IPS-NIHi7 (cell line): ENCODE measurements around the gene DLGAP1.

Source experiments
- DNase-seq: peaks from one replicate; pipeline ENCODE4 v3.0.0; 2012; ENCODE audit warnings: mixed read lengths; ENCODE audit errors: extremely low spot score

The DLGAP1 gene

DNA sequence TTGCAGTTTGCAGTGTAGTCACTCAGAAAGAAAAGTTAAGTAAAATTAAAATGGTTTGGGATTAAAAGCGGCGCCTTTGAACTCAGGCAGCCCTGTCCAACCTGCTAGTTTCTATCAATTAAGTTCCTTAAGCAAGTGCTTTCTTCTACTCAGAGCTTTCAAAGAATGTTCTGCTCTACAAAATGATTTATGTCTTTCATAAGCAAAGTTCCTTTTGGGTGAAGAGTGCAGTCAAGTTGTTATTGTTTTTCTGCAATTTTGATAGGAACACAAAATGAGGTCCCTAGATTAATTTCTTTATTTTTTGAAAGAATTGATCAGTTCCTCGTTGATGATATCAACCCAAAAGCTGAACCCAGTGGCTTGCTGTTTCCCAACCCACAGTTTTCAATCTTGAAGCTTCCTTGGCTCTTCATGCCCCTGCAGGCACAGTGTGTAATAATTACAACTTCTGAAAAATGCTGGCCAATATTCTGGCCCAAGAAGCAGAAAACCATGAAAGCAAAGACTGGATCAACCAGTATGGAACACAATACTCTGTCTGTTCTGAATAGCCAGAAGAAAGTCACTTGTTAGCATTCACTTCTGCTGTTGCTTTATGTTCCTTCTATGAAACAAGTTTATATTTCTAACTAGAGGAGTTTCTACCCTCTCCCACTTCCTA is 916.0 kb downstream of the DLGAP1 start:
- DNase-seq: no peak

- DNase-seq: no peak
These were observed 916.7 kb downstream of the DLGAP1 start for GRCh38 chr18:3538456-3538855.

DNA sequence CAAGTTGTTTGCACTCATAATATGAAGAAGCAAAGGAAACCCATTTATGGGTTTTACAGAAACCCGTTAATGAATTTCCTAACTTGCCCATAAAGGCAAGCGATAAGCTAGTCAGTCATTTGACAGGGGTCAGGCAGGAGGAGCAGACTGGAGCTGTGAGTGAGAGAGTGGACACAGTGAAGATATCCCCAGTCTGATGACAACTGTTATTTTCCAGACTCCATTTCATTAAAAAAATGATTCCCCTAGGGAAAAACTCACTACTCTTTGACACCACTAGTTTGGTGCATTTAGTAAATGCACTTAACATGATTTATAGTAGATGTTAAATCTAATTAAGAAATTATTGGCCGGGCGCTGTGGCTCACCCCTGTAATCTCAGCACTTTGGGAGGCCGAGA is 924.3 kb downstream of the DLGAP1 start:
- DNase-seq: no peak

- DNase-seq: no peak
These were observed 925.5 kb downstream of the DLGAP1 start for GRCh38 chr18:3529601-3530000.

DNA sequence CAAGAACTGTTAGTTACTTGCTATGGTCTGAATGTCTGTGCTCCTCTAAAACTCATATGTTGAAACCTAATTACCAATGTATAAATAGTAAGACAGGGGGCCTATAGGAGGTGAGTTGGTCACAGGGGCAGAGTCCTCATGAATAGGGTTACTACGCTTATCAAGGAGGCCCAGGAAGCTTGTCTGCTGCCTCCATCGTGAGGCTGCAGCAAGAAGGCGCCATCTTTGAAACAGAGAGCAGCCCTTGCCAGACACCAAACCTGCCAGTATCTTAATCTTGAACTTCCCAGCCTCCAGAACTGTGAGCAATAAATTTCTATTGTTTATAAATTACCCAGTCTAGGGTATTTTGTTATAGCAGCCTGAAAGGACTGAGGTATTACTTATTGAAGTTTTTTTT is 926.0 kb downstream of the DLGAP1 start:
- DNase-seq: no peak

DNA sequence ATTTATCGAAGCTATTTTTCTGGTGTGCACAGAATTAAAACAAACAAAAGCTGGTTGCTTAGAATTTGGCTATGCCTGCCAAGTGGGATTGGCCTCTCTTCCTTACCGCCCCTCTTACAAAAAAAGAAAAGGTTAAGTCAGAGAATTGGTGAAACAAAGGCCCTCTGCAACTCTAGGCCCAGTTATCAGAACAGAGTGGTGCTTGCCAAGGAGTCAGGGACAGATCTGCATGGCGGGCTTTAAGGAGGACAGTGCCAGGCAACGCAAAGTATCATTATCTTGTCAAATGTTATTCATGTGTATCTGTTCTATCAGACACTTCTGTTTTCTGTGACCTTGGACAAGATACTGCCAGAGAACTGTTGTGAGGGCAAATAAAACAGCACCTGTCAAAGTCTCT is 926.9 kb downstream of the DLGAP1 start:
- DNase-seq: no peak

- peak; percentile 46 for DNase-seq
These were observed 928.4 kb downstream of the DLGAP1 start for GRCh38 chr18:3526421-3527354.

GRCh38 chr18:3525870-3526420 is 929.2 kb downstream of the DLGAP1 start:
- DNase-seq: no peak

- no peak for DNase-seq
These were observed 930.4 kb downstream of the DLGAP1 start for GRCh38 chr18:3524706-3525105.

GRCh38 chr18:3520230-3521085 is 934.6 kb downstream of the DLGAP1 start:
- no peak for DNase-seq

DNA sequence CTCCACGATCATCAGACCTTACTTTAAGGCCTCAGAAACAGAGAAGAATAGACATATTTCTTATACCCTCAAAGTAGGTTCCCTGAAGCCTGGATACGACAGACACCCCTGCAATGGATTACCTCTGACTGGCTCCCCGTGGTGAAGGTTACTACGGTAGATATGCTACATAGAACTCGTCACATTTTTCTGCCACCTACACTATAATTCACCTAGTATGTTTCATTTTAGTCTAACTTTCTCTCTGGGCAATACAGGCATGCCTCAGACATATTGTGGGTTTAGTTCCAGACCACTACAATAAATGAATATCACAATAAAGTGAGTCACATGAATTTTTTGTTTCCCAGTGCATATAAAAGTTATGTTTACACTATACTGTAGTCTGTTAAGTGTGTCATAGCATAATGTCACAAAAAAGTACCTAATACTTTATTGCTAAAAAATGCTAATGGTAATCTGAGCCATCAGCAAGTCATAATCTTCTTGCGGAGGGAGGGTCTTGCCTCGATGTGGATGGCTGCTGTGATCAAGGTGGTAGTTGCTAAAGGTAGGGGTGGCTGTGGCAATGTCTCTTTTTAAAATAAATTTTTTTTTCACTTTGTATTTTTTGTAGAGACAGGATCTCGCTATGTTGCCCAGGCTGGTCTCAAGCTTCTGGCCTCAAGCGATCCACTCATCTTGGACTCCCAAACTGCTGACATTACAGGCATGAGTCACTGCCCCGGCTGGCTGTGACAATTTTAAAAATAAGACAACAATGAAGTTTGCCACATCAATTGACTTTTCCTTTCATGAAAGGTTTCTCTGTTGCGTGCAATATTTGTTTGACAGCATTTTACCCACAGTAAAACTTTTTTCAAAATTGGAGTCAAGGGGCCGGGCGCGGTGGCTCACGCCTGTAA is 940.5 kb downstream of the DLGAP1 start:
- DNase-seq: no peak

GRCh38 chr18:3513481-3513880 is 941.6 kb downstream of the DLGAP1 start:
- DNase-seq: no peak

DNA sequence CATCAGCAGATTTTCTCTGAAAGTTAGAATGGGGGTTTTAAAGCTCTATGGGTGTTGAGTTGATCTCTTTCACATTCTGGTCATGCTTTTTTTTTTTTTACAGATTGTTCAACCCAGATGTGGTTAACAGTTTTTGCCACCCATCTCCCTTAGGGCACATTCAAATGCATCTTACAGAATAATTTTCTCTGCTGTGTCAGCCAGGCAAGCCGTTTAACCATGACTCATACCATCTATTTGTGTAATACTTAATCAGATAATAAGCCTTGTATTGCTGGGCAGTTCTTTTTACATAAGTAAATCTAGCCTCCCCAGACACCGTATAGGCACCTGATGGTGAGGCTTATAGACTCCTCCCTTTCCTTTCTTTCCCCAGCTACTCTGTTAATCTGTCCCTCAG is 943.1 kb downstream of the DLGAP1 start:
- DNase-seq: no peak

GRCh38 chr18:3510896-3511295 is 944.2 kb downstream of the DLGAP1 start:
- no peak for DNase-seq

DNA sequence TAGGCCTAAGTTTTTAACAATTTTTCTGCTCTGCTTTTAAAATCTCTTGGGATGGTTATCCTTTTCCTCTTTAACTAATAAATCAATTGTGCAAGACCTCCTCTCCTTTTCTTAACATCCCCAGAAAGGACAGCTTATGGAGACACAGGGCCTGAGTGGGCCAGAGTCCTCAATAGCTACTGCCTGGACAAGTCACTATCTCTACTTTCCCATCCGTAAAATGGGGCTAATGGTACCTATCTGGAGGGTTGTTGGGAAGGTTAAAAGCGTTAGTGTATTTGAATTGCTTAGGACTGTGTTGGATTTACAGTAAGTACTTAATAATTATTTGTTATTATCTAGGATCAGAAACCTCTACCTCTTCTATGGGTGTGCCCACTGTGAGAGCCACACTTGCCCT is 945.1 kb downstream of the DLGAP1 start:
- DNase-seq: no peak

DNA sequence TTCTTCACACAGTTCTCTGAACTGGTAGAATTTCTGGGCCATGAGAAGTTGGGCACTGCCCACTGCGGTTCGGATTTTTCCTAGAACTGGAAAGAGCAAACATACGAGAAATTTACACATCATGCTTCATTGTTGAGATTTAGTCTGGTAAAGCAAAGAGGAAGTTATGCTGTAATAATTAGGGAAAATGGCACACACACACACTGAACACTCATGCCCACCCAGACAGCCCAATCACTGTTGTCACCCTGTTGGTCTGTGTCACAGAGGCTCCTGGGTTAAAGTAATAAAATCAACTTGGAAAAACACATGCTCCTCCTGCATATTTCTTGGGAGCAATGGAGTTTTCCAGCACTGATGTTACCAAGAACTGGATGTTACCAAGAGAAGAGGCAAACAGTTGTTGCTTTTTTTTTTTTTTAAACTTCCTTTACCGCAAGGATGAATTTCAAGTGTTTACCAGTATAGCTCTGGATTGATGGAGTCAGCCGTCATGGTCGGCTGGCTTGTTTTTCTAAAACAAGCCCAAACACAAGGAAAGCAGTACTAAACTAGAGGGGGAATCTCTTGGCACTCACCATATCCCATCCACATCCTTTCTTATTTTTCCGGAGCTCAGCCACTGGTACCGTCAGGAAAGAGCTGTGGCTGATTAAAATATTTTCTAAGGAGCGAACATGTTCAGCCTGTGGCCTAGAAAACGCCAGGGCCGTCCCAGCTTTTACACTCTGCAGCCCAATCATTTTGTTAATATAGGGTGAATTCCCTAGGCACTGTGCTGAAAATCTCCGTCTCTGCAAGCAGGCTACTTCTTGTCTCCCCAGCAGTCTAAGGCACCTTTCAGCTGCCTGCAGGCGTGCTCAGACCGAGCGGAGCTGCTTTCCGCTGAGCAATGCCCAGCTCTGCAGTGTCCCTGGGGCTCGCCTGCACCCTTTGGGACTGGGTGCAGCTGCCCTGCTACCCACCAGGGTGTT is 946.2 kb downstream of the DLGAP1 start:
- no peak for DNase-seq

DNA sequence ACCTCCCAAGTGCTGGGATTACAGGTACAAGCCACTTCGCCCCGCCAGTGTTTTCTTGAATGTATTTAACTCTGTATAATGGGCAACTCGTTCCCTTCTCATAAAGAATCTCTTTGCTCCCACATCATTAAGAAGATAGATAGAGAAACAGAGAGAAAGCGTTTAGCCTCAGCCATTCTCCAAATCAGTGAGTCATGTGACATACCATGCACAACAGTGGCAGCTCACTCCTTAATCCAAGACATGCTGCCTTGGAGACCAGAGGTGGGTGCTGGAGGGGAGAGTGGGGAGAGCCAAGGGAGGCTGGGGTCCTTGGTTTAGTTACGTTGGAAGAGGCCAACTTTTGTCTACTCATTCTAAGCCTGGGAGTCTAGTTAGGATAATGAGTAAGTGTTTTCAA is 950.5 kb downstream of the DLGAP1 start:
- no peak for DNase-seq

GRCh38 chr18:3502650-3503049 is 952.5 kb downstream of the DLGAP1 start:
- DNase-seq: no peak

- DNase-seq: no peak
These were observed 955.1 kb downstream of the DLGAP1 start for GRCh38 chr18:3500016-3500415.

- DNase-seq: peak; percentile 77
These were observed 955.6 kb downstream of the DLGAP1 start for GRCh38 chr18:3499501-3499900.
